HG03196 (cell line): ENCODE measurements around the gene ADISSP.

Experiments used
- ATAC-seq: cut with Tn5 transposase; IDR thresholded peaks from one replicate; pipeline ENCODE4 v1.9.1; 2021; ENCODE audit not compliant: unreplicated experiment

ADISSP gene

DNA sequence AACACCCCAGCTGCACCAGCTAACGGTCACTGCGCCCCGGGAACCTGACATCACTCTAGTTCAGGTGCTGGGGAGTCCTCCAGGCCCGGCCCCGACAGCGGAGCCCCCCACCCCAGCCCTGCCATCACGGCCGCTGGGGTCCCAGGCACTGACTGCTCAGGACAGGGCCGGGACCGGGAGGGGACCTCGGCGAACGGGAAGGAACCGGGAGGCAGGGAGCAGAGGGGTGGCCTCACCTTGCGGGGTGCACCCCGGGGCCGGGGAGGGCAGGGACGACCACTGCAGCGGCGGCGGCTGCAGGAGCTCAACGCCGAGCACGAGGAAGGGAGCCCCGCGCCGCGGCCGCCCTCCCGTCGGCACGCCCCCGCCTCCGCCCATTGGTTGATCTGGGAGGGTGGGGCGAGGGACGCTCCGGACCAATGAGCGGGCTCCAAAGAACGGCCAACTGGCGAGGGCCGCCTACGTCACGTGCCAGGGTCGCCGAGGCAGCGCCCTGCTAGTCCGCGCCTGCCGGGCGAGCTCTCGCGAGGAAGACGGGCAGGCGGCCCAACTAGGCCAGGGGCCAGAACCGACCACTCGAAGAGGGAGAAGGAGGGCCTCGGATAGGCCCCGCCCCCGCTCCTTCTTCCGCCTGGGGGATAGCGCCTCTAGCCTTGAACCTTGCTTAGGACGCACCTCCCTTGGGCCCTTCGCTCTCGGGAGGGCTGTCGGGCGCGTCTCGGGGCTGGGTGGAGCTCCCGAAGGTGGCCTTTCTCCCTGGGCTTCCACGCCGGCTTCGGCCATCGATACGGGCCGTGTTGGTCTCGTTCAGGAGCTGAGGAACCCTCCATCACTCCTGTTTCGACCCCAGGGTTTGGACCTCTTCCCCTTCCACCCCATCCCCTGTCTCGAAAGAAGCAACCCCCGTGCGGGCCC lies at the start of gene ADISSP:
TSS of gene ADISSP (minus strand) at position 327 of the 915 bp plus-strand sequence. CDS start 7,653 bp downstream, outside the sequence.
- peak; percentile 92 for ATAC-seq

DNA sequence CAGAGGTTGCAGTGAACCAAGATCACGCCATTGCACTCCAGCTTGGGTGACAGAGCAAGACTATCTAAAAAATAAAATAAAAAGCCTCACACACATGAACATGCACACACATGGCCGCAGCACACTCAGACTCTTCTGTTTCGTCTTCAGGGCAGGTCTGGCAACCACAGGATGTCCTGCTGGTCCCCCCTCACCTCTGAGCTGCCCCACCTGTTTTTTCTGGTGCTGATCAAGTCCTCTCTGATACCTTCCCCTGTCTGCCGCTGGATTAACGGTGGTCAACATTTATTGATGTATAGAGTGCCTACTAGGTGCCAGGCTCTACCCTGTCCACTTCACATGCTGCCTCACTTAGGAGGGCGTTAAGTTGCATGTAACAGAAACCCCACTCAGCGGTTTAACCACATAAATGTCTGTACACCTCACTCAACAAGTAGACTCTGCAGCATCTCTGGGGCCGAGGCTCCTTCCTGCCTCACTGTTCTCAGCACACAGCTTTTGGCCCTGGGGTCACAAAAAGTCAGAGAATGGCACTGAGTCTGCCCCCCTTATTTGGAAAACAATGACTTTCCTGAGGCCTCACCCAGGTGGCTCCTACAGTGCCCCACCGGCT lies 48.3 kb upstream of the ADISSP start:
- ATAC-seq, result no peak

DNA sequence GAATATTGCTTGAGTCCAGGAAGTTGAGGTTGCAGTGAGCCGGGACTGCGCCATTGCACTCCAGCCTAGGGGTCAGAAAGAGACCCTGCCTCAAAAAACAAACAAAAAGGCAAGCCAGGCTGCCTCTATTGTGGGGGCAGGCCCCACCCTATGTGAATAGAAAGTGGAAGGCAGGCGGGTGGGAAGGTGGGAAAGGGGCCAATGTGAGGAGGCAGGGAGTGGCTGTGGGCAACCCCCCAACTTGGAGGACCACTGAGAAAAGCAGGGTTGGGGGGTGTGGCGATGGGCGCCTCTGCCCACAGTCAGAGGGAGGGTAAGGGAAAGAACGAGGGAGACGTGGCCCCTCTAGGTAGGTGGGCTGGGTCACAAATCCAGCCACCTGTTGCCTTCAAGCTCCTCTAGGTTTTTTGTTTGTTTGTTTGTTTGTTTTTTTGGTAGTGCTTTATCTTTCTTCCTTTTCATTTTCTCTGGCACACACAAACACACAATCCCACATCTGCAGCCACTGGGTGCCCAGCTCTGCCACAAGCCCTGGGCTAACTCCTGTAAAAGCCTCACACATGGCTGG lies 47.5 kb upstream of the ADISSP start:
- ATAC-seq, result no peak

DNA sequence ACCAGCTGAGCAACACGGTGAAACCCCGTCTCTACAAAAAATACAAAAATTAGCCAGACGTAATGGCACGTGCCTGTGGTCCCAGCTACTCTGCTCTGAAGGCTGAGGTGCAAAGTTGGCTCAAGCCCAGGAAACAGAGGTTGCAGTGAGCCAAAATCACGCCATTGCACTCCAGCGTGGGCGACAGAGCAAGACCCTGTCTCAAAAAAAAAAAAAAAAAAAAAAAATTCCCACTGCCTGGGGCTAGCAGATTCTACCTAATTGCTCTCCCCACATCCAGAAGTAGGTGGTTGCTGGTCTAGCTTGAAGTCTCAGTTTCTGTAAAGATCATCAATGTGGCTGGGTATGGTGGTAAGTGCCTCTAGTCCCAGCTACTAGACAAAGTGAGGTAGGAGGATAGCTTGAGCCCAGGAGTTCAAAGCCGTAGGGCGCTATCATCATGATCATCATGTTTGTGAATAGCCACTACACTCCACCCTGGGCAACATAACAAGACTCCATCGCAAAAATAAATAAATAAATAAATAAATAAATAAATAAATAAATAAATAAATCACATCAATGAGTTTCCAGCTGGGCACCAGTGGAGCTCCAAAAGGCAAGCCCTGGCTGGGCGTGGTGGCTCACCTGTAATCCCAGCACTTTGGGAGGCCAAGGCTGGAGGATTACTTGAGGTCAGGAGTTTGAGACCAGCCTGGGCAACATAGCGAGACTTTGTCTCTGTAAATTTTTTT lies 46.5 kb upstream of the ADISSP start:
- no peak for ATAC-seq

DNA sequence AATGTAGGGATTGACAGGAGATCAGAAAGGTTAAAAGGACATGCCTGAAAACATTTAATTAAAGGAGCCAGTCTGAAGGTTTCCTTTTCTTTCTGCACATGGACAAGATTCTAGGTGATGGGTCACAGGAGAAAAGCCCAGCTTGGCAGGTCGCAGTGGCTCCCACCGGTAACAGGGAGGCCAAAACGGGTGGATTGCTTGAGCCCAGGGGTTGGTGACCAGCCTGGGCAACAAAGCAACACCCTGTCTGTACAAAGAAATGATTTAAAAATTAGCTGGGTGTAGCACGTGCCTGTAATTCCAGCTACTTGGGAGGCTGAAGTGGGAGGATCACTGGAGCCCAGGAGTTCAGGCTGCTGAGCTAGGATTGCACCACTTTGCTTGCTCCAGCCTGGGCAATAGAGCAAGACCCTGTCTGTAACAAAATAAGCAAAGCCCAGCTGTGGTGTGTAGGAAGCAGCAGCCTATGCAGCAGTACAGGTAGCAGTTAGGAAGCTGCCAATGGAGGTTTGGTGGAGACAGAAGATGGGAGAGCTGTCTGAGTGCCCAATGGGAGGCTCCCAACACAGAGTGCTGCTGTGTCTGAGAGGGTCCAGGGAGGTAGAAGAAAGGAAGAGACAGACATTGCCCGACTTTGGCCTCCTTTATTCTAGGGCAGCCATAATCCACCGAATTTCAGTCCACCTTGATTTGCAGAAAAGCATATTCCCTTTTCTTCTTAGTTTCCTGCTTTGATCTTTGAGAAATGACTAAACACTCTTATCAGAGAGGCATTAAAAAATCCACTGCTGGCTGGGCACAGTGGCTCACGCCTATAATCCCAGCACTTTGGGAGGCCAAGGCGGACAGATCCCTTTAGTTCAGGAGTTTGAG lies 45.7 kb upstream of the ADISSP start:
- no peak for ATAC-seq

DNA sequence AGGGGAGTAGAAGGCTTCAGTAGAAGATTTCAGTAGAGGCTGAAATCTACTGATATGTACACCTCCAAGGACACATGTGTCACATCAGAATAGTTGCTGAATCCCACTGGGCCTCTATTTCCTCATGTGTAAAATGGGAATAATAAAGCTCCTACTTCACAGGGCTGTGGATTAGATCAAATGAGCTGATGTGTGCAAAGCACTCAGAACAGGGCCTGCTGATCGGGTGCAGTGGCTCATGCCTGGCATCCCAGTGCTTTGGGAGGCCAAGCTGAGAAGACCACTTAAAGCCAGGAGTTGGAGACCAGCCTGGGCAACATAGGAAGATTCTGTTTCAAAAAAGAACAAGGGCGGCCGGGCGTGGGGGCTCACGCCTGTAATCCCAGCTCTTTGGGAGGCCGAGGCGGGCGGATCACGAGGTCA lies 44.7 kb upstream of the ADISSP start:
- ATAC-seq, result no peak

DNA sequence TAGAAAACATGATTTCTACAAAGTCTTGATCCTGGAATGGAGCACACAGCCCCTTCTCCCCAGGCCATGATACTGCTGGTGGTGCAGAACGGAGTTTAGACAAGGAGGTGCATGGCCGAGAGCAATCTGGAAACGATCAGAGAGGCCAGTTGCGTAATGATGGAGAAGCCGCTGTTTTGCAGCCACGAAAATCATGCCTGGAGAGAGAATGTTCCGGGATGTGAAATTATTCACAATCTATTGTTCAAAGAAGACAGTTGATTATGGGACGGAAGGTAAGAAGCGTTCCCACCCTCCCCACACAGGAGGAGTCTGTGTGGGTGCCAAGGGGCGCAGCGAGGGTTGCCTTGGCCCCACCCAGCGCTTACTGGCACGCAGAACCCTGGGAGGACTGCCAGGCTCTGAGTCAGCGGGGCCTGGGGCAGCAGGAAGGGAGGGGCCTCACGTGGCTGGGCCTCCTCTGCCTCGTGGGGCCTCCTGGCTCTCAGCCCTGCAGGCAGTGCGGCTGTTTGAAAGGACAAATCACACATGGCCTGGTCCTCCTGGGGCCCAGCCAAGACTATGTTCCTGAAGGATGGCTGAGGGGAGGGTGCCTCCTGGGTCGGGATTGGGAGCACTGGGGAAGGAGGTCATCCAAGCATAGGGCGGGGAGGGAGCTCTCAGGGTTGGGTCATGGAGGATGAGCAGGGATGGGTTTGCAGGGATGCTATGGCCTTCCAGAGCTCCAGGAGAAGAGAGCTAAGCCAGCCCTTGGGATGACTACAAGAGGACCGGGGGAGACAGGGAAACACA lies 44.1 kb upstream of the ADISSP start:
- peak; percentile 52 for ATAC-seq

DNA sequence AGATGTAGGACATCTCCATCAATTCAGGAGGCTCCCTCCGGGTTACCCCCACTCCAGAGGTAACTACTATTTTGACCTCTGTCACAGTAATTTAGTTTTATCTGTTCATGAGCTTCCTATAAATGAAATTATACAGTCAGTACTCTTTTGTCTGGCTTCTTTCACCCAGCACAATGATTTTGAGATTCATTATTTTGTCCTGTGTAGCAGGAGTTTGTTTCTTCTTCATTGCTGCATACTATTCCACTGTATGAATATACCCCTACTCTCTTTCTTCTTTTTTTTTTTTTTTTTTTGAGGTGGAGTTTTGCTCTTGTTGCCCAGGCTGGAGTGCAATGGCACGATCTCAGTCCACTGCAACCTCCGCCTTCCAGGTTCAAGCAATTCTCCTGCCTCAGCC lies 41.0 kb upstream of the ADISSP start:
- no peak for ATAC-seq

DNA sequence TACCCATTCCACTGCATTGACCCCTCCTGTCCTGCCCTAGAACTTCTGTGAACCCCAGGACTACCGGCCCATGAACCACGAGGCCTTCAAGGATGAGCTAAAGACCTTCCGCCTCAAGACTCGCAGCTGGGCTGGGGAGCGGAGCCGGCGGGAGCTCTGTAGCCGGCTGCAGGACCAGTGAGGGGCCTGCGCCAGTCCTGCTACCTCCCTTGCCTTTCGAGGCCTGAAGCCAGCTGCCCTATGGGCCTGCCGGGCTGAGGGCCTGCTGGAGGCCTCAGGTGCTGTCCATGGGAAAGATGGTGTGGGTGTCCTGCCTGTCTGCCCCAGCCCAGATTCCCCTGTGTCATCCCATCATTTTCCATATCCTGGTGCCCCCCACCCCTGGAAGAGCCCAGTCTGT lies 37.2 kb upstream of the ADISSP start:
- no peak for ATAC-seq

DNA sequence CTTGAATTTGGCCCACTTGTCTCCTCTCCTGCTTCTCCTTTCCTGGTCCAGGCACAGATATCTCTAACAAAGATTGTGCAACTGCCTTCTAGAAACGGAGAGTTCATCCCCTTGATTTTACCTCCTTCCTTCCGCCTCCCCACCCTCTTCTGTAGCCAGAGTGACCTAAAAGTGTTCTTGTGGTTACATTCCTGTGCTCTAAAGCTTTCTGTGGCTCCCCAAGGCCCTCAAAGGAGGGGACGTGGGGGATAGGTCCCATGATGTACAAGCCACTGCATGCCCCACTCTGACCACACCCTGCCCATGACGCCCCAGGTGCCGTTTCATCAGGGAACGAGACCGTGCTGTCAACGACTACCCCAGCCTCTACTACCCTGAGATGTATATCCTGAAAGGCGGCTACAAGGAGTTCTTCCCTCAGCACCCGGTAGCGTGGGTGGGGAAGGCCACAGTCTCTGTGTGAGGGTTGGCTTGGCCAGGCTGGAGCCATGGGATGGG lies 36.8 kb upstream of the ADISSP start:
- no peak for ATAC-seq

DNA sequence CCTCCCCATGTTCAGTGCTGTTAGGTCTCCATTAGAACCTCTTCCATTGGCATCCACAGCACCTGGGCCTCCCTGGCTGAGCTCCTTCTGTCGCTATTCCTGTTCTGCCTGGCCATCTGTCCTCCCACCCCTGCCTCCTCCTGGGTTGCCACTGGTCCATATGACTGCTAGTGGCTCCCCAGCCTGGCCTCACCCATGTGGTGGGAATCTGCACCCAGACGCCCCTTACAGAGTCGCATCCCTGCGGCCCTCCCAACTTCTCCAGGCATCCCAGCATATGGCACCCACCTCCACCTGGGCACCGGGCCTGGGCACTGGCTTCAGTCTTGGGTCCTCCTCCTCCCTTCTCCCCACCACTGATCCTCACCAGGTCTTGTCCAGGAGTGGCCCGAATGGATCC lies 36.3 kb upstream of the ADISSP start:
- ATAC-seq, result no peak

DNA sequence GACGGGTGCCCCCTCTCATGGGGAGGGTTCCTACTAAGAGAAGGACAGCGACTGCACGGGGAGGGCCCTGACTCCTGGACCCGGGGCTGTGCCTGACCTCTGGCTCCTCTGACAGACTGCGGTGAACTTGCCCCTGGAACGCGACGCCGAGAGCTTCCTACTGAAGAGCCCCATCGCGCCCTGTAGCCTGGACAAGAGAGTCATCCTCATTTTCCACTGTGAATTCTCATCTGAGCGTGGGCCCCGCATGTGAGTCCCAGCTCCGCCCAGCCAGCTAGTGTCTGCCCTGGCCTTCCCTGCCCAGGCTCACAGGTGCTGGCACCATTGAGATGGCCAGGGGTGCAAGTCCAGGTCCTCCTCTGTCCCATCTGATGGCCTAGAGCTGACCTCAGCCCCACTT lies 35.7 kb upstream of the ADISSP start:
- ATAC-seq, result no peak

DNA sequence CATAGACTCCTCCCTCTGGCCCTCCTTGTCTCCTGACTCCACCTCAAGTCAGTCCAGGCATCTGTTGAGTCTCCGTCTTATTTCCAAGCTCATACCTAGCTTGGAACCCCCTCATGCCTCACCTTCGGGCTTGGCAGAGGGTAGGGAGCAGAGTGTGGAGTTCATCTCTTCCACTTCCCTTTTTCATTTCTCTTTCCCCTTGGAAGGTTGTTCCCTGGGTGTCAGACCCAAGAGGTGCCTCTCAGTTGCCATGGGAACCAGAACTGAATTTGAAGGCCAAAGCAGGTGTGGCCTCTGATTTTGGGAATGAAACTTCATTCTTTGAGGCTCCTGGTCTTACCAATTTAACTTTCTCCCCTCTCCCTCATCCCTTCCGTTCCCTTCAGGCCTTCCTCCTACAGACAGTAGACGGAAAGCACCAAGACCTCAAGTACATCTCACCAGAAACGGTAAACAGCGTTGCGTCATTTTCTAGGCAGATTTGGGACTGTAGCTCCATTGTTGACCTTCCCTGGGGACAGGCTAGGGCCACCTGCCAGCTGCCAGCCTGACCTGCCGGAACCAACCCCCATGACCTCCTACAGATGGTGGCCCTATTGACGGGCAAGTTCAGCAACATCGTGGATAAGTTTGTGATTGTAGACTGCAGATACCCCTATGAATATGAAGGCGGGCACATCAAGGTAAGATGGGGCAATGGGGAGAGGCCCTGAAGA lies 35.1 kb upstream of the ADISSP start:
- ATAC-seq, result no peak

DNA sequence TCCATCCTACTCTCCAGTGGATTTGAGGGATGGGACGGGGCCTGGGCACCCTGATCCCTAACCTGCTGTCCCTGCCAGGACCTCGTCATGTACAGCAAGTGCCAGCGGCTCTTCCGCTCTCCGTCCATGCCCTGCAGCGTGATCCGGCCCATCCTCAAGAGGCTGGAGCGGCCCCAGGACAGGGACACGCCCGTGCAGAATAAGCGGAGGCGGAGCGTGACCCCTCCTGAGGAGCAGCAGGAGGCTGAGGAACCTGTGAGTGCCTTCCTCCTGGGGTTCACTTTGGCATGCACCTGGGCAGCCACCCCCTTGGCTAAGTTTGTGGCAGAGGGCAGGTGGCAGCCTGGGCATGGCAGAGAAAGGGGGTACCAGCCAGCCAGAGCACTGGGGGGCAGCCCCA lies 34.3 kb upstream of the ADISSP start:
- ATAC-seq, result no peak

DNA sequence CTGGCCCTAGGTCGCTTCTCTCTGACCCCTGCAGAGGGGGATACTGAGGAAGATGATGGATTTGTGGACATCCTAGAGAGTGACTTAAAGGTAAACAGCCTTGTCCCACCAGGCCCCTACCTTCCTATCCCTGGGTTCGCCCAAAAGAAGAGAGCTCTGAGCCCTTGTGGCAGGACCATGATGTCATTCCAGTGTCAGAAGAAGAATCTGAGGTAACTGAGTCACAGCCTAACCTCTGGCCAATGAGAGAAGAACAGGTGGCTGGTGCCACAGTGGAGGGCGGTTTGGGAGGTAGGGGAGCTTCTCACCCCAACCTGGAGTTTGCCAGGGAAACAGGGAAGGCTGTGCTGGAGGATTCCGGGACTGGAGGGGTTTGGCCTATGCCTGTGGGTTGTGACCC lies 33.7 kb upstream of the ADISSP start:
- ATAC-seq, result no peak

DNA sequence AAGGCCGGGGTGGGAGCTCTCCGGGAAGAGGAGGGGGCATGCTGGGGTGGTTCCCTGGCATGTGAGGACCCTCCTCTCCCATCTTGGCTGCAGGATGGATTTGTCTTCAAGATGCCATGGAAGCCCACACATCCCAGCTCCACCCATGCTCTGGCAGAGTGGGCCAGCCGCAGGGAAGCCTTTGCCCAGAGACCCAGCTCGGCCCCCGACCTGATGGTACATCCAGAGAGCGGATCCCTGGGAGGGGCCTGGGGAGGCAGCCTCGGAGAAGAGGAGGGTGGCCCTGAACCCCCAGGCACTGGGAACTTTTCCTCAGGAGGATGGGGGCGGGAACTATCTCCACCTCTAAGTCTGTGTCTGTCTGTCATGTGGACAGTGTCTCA lies 33.3 kb upstream of the ADISSP start:
- no peak for ATAC-seq

DNA sequence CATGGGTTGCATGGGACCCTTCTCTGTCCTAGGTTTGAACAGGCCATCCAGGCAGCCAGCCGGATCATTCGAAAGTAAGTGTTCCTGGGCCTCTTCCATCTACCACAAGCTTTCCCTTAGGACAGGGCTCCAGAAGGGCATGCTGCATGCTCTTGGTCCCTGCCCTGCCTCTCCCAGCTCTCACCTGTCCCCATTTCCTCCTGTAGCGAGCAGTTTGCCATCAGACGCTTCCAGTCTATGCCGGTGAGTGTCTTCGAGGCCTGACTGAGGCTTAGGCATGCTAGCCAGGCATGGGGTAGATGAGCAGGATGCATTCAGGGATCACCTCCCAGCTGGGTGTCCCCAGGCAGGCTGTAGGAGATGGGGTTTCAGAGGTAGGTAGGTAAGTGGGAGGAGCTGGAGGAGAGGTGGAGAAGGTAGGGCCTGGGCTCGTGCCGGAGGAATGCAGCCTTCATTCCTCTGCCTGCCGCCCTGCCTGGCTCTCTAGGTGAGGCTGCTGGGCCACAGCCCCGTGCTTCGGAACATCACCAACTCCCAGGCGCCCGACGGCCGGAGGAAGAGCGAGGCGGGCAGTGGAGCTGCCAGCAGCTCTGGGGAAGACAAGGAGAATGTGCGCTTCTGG lies 32.8 kb upstream of the ADISSP start:
- ATAC-seq, result no peak

DNA sequence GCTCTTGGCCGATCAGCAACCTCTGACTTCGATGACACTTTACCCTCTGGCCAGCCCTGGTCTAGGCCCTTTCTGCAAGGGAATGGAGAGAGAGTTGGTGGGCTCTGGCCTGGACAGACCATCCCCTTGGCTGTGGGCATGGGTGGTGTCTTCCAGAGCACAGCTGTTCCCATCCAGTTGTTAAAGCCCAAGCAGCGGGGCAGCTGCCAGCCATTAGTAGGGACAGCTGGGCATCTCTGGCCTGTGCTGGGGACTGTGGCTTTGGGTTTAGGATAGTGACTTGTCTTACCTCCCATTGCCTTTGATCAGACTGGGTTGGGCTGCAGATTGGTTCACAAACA lies 31.3 kb upstream of the ADISSP start:
- ATAC-seq, result no peak

DNA sequence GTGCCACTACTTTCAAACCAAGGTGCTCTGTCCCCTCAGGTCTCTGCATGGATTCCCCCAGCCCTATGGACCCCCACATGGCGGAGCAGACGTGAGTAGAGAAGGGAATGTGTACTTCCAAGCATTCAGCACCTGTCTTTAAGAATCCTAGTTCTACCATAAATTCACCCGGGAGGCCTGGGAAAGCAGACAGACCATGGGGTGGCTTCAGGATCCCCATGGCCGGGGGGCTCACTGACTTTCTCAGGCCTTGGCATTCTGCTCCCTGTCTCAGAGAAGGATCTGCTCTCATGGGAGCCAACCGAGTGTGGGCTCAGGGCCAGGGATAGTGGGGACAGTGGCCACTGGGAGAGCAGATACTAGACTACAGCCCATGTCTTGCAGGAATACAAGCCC lies 30.8 kb upstream of the ADISSP start:
- no peak for ATAC-seq
